PC-3 (cell line): ENCODE measurements around the gene IGFL1. TPM values are rescaled to one million over a fixed set of nuclear protein-coding genes. Genes with fewer than 3 reads are reported as not detected.

Experiments
- ATAC-seq: fragments of 200-7000 bp; cut with Tn5 transposase; 2 replicates; pipeline ENCODE4 v1.9.1; 2020; ENCODE audit warnings: mild to moderate bottlenecking, moderate library complexity
- BruUV-seq: library from RNA; stranded (reverse); fragments of 400-500 nt; replicated peaks from 2 replicates; lab custom pipeline; 2021; lab: Mats Ljungman, UMichigan
- CTCF ChIA-PET: fragments of 300-600 bp; sonication (Branson Sonifier 250); formaldehyde crosslinking; loops from one replicate; lab custom pipeline; 2022; ENCODE audit warnings: antibody characterized with exemption; lab: Charles Lee
- POLR2A ChIA-PET: fragments of 300-600 bp; sonication (Branson Sonifier 250); formaldehyde crosslinking; loops from one replicate; lab custom pipeline; 2022; ENCODE audit warnings: antibody characterized with exemption; ENCODE audit not compliant: unreplicated experiment; lab: Charles Lee
- DNase-seq: peaks from one replicate; pipeline ENCODE4 v3.0.0-alpha.2; 2015
- H2AFZ ChIP-seq: fragments of 300-600 bp; sonication (generic); 2 replicates; pipeline ENCODE4 v1.6.0; 2016; ENCODE audit warnings: antibody characterized with exemption, low read length
- H3F3A ChIP-seq: fragments of 300-600 bp; sonication (generic); one replicate; pipeline ENCODE4 v1.6.0; 2017; ENCODE audit warnings: antibody characterized with exemption, low read length, control low read depth, mild to moderate bottlenecking; ENCODE audit not compliant: unreplicated experiment
- H3K27ac ChIP-seq: fragments of 300-600 bp; sonication (generic); 2 replicates; pipeline ENCODE4 v1.5.1; 2016; ENCODE audit warnings: mild to moderate bottlenecking, low read length
- H3K27me3 ChIP-seq: fragments of 300-600 bp; sonication (generic); 2 replicates; pipeline ENCODE4 v1.6.1; 2016; ENCODE audit warnings: low read length, mixed read lengths
- H3K36me3 ChIP-seq: fragments of 300-600 bp; sonication (generic); 2 replicates; pipeline ENCODE4 v1.6.1; 2016; ENCODE audit warnings: low read depth, mixed run types, low read length, mixed read lengths
- H3K4me1 ChIP-seq: fragments of 300-600 bp; sonication (generic); 2 replicates; pipeline ENCODE4 v1.5.1; 2016; ENCODE audit warnings: low read length; ENCODE audit not compliant: insufficient read depth
- H3K4me2 ChIP-seq: fragments of 300-600 bp; sonication (generic); 2 replicates; pipeline ENCODE4 v1.6.0; 2016; ENCODE audit warnings: low read length
- H3K4me3 ChIP-seq: fragments of 300-600 bp; sonication (generic); 2 replicates; pipeline ENCODE4 v1.5.1; 2016; ENCODE audit warnings: mild to moderate bottlenecking, low read length, mixed read lengths
- H3K79me2 ChIP-seq: fragments of 300-600 bp; sonication (generic); 2 replicates; pipeline ENCODE4 v1.6.1; 2017; ENCODE audit warnings: low read length, mixed read lengths
- H3K9ac ChIP-seq: fragments of 300-600 bp; sonication (generic); 2 replicates; pipeline ENCODE4 v1.6.0; 2016; ENCODE audit warnings: mild to moderate bottlenecking, low read length
- H3K9me2 ChIP-seq: fragments of 300-600 bp; sonication (generic); replicated peaks from 2 replicates; pipeline ENCODE4 v1.6.1; 2016; ENCODE audit warnings: mixed run types, low read length, mixed read lengths
- H3K9me3 ChIP-seq: fragments of 300-600 bp; sonication (generic); 2 replicates; pipeline ENCODE4 v1.6.1; 2016; ENCODE audit warnings: low read length, mixed read lengths
- H4K20me1 ChIP-seq: fragments of 300-600 bp; sonication (generic); 2 replicates; pipeline ENCODE4 v1.6.1; 2016; ENCODE audit warnings: low read length, mixed read lengths
- EZH2 ChIP-seq: fragments of 300-600 bp; sonication (generic); IDR thresholded peaks from one replicate; pipeline ENCODE4 v1.6.1; 2017; ENCODE audit warnings: antibody characterized with exemption, mild to moderate bottlenecking, low read length; ENCODE audit not compliant: unreplicated experiment
- EZH2phosphoT487 ChIP-seq: fragments of 300-600 bp; sonication (generic); IDR thresholded peaks from 2 replicates; pipeline ENCODE4 v1.6.1; 2018; ENCODE audit warnings: mild to moderate bottlenecking, antibody characterized with exemption, low read length, borderline replicate concordance
- intact Hi-C: fragments of 100-400 bp; cut with micrococcal nuclease; formaldehyde crosslinking; loops from 2 replicates; pipeline ENCODE4 v1.9.0; 2023
- total RNA-seq: library from RNA; depleted of rRNA; stranded (reverse); fragments of >200 nt; gene quantifications from 2 replicates; pipeline ENCODE4 v1.2.3, GENCODE V29; 2014
- TF ChIP-seq, protein P1 (sequence below): fragments of 300-600 bp; sonication (generic); conservative IDR thresholded peaks from 2 replicates; pipeline ENCODE4 v1.5.1; 2017; ENCODE audit warnings: antibody characterized with exemption, low read depth, mild to moderate bottlenecking, low read length

IGFL1 gene
- total RNA-seq, 1 experiment from 2014 or later: 0.77 TPM

DNA sequence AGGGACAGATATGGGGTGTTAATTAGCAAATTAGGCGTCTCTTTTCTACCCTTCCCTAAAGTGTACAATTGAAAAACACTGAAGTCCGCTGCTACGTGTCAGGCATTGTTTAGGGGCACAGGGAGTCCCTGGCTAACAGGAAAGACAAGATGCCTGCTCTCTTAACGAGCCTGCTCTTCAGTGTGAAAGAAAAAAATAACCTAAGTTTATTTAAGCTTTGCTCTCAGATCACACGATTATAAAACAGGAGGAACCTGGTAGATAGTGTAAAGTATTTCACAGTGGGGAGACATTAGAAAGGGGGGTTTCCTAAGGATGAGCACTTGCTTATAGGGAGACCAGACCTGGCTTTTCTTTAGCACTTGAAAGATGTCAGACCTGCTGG lies 42.8 kb upstream of the IGFL1 start:
- Histone ChIP-seq H3K9me3 (no peaks in the 10 kb centered on the region), H3K4me3 (no peak overlapping the region), H3K9me2 (no peaks in the 10 kb centered on the region), H2AFZ (no peak overlapping the region), H3K36me3 (no peaks in the 10 kb centered on the region), H3K9ac (no peak overlapping the region), H3K4me1 (peaks cover 4% of the 10 kb centered on the region), H4K20me1 (no peaks in the 10 kb centered on the region), H3K79me2 (no peaks in the 10 kb centered on the region), H3K27me3 (peaks cover 18% of the 10 kb centered on the region), H3K27ac (no peak overlapping the region), H3K4me2 (no peak overlapping the region), H3F3A (no peaks in the 10 kb centered on the region)
- TF ChIP-seq EZH2 (no peak), EZH2phosphoT487 (no peak)
- TF ChIP-seq, protein P1, sequence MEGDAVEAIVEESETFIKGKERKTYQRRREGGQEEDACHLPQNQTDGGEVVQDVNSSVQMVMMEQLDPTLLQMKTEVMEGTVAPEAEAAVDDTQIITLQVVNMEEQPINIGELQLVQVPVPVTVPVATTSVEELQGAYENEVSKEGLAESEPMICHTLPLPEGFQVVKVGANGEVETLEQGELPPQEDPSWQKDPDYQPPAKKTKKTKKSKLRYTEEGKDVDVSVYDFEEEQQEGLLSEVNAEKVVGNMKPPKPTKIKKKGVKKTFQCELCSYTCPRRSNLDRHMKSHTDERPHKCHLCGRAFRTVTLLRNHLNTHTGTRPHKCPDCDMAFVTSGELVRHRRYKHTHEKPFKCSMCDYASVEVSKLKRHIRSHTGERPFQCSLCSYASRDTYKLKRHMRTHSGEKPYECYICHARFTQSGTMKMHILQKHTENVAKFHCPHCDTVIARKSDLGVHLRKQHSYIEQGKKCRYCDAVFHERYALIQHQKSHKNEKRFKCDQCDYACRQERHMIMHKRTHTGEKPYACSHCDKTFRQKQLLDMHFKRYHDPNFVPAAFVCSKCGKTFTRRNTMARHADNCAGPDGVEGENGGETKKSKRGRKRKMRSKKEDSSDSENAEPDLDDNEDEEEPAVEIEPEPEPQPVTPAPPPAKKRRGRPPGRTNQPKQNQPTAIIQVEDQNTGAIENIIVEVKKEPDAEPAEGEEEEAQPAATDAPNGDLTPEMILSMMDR: no peak
- no peak for DNase-seq
- intact Hi-C loops: no loop called here
- no TSS peak for BruUV-seq
- no peak for ATAC-seq
- ChIA-PET CTCF (no interaction called here), POLR2A (no interaction called here)

DNA sequence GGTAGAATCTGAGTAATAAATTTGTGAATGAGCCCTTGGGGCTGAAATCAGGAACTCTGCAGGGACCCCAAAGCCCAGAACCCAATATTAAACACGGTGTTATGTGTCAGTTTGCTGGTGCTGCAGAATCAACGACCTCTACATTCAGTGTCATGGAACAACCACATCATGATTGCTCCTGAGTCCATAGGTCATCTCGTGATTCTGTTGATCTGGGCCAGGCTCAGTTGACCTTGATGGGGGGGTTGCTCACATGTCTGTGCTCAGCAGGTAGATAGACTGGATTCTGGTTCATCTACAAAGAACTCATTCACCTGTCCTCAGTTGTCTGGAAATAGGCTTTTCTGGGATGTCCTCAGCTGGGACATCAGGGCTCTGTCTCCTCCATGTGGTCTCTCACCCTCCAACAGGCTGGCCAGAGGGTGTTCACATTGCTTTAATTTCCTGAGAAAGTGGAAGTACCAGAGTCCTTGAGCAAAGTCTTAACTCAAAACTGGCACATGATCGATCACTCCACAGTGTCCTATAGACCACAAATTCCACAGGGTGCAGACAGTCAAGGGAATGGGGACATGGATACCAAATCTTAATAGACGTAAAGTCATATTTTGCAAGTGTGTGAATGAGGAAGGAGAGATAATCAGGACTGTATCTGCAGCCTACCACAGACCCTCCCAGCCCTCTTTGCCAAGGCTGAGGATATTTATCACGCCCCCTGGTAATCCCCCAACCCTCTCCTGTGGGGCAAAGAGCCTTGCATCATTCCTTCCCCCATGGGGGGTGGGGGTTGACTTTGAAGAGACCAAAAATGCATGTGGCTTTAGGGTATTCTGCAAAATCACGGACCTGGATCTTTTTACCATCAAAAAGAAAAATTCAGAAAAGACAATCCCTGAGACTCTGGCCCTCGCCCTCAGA lies 39.3 kb upstream of the IGFL1 start:
- TF ChIP-seq EZH2 (no peak), EZH2phosphoT487 (no peak)
- TF ChIP-seq, protein P1: no peak
- ATAC-seq (no peak), DNase-seq (no peak)
- no peaks in the 10 kb centered on the region for H3F3A ChIP-seq
- POLR2A ChIA-PET: no interaction called here
- no peaks in the 10 kb centered on the region for H4K20me1 ChIP-seq
- H3K79me2 ChIP-seq: no peaks in the 10 kb centered on the region
- no peak overlapping the region for H2AFZ ChIP-seq
- H3K27ac ChIP-seq: no peak overlapping the region
- H3K9me3 ChIP-seq: no peaks in the 10 kb centered on the region
- no peak overlapping the region for H3K4me3 ChIP-seq
- no TSS peak for BruUV-seq
- H3K36me3 ChIP-seq: no peaks in the 10 kb centered on the region
- H3K9me2 ChIP-seq: no peaks in the 10 kb centered on the region
- intact Hi-C loops: loop anchor here (1.0 to 5.0 kb wide), 3 partner anchors 75 to 163 kb away; no protein-coding TSS in a partner anchor
- peaks cover 12% of the 10 kb centered on the region for H3K4me1 ChIP-seq
- H3K27me3 ChIP-seq: peaks cover 18% of the 10 kb centered on the region
- H3K4me2 ChIP-seq: no peak overlapping the region
- CTCF ChIA-PET: interaction anchor here (1.0 to 1.7 kb wide), 3 partner anchors 74 to 112 kb away, joined by 4 to 13 read pairs (median 6); no protein-coding TSS in a partner anchor
- no peak overlapping the region for H3K9ac ChIP-seq

DNA sequence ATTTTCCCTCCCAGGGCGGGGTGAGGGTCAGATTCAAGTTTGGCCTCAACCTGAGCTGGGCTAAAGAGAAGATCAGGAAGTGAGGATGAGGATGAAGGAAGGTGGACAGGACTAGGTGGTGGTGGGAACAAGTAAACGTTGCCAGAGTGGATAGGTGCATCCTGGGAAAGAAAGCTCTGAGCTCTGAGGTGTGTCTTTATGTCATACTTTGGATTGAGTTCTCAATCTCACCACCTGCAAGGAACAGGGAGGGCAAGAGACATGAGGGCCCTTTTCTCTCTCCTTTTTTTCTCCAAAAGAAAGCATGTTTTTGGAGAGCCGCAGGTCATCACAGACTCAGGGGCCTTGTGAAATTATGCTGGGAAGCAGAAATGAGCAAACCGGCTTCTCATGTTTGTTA lies 38.2 kb upstream of the IGFL1 start:
- no TSS peak for BruUV-seq
- CTCF ChIA-PET: no interaction called here
- Histone ChIP-seq H3K27me3 (peaks cover 18% of the 10 kb centered on the region), H3K9me3 (no peaks in the 10 kb centered on the region), H3K9ac (no peak overlapping the region), H3K36me3 (no peaks in the 10 kb centered on the region), H3K4me2 (no peak overlapping the region), H3K79me2 (no peaks in the 10 kb centered on the region), H3K9me2 (no peaks in the 10 kb centered on the region), H2AFZ (no peak overlapping the region), H3F3A (no peaks in the 10 kb centered on the region), H3K27ac (no peak overlapping the region), H3K4me3 (no peak overlapping the region), H3K4me1 (peaks cover 12% of the 10 kb centered on the region), H4K20me1 (no peaks in the 10 kb centered on the region)
- intact Hi-C loops: loop anchor here (5.0 kb wide), 1 partner anchor 164 kb away; no protein-coding TSS in a partner anchor
- no peak for ATAC-seq
- no peak for DNase-seq
- TF ChIP-seq EZH2phosphoT487: no peak
- no peak for TF ChIP-seq EZH2
- TF ChIP-seq, protein P1: no peak
- POLR2A ChIA-PET: no interaction called here
